Measurements from ENCODE around the gene DMRT1. TPM values are rescaled to one million over a fixed set of nuclear protein-coding genes. Genes with fewer than 3 reads are reported as not detected.

DMRT1 gene
- total RNA-seq, 1 experiment from 2014 or later, result not detected

- no TSS peak for BruUV-seq (replicated peaks)
- Histone ChIP-seq H3K4me1 (ENCODE audit: insufficient read depth, low read length, poor library complexity, severe bottlenecking) (no peaks in the 10 kb centered on the region), H3K9me3 (ENCODE audit: low read depth, low read length, poor library complexity, severe bottlenecking) (no peaks in the 10 kb centered on the region), H3K27me3 (replicated peaks; ENCODE audit: insufficient read depth, low read depth, low read length, poor library complexity) (peaks cover 99% of the 10 kb centered on the region), H3K4me3 (ENCODE audit: low read depth, low read length, poor library complexity, severe bottlenecking) (no peak overlapping the region), H3K36me3 (ENCODE audit: insufficient read depth, low read length, poor library complexity, severe bottlenecking) (no peaks in the 10 kb centered on the region), H3K27ac (ENCODE audit: low read depth, low read length, poor library complexity, severe bottlenecking) (no peak overlapping the region)
- no peak for DNase-seq (ENCODE audit: low spot score)
- CTCF ChIA-PET, result no interaction called here
- intact Hi-C loops (cut with micrococcal nuclease; ENCODE audit: unreplicated experiment), result no loop called here
- TF ChIP-seq, protein P1, sequence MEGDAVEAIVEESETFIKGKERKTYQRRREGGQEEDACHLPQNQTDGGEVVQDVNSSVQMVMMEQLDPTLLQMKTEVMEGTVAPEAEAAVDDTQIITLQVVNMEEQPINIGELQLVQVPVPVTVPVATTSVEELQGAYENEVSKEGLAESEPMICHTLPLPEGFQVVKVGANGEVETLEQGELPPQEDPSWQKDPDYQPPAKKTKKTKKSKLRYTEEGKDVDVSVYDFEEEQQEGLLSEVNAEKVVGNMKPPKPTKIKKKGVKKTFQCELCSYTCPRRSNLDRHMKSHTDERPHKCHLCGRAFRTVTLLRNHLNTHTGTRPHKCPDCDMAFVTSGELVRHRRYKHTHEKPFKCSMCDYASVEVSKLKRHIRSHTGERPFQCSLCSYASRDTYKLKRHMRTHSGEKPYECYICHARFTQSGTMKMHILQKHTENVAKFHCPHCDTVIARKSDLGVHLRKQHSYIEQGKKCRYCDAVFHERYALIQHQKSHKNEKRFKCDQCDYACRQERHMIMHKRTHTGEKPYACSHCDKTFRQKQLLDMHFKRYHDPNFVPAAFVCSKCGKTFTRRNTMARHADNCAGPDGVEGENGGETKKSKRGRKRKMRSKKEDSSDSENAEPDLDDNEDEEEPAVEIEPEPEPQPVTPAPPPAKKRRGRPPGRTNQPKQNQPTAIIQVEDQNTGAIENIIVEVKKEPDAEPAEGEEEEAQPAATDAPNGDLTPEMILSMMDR (conservative IDR thresholded peaks at IDR 0.05; ENCODE audit: low read depth, low read length), result no peak
- TF ChIP-seq EZH2 (IDR thresholded peaks at IDR 0.05; ENCODE audit: borderline replicate concordance, low read depth, low read length, poor library complexity, severe bottlenecking), result peak; percentile 9
- POLR2A ChIA-PET (ENCODE audit: low non-redundant PET), result interaction anchor here (0.6 kb wide), 1 partner anchor 75 kb away, joined by 3 read pairs; no protein-coding TSS in a partner anchor
These were observed 132.8 kb downstream of the DMRT1 start for GRCh38 chr9:974031-974995.

DNA sequence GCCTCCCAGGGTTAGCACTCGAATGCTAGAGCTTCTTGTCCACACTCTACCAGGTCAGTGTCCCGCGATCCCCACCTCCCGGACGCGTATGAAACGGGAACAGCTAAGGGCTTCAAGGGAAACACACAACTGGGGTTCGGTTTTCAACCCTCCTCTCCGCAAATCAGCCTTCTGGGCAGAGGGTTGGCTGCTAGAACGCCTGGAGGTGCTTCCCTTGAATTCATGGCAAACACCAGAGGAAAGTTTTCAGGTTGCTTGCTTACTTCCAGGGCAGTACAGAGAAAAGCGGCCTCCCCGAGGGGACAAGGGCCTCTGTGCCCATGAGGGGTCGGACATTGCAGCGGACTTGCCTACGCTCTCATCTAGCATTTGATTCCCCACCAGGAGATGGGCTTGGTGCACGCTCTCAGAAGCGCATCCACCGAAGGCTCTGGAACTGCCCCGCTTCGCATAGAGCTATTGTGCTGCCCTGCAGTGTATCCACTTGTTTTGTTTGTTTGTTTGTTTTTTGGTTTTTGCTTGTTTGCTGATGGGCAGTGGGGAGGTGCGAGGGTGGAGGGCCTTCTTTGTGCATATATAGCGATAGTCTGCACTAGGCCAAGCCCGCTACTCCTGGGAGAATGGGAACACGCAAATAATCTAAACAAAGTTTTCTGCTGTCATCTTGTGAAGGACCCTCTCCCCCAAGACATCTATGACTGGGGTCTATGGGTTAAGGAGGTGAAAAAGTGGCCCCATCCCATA is 133.7 kb downstream of the DMRT1 start:
- TF ChIP-seq, protein P1 (conservative IDR thresholded peaks at IDR 0.05; ENCODE audit: low read depth, low read length), result no peak
- no peak for TF ChIP-seq EZH2 (IDR thresholded peaks at IDR 0.05; ENCODE audit: borderline replicate concordance, low read depth, low read length, poor library complexity, severe bottlenecking)
- BruUV-seq (replicated peaks), result no TSS peak
- no peak overlapping the region for H3K4me3 ChIP-seq (ENCODE audit: low read depth, low read length, poor library complexity, severe bottlenecking)

DNA sequence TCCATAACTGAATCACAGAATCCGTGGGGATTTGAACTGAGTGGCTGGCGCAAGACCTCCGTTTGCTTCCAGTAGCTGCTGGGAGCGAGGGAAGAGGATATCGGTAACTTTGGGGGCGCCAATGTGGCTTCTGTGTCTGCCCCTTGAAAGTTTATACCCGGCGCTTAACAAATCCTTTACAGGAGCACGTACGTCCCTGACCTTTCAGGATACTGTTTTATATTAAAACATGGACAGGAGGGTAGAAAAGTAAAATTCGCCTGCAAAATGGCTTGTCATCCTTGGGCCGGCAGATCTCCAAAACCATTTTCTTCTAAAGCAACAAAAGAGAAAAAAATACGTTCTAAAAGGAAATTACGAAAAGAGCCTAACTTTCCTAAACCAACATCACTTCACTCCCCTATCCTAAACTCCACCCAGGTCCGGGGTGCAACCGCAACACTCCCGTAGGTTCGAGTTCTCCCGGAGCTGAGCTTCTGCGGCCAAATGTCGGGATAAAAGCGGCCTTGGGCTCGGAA is 134.3 kb downstream of the DMRT1 start:
- ChIA-PET POLR2A (ENCODE audit: low non-redundant PET) (no interaction called here), CTCF (no interaction called here)
- DNase-seq (ENCODE audit: low spot score), result no peak
- no TSS peak for BruUV-seq (replicated peaks)
- TF ChIP-seq EZH2 (IDR thresholded peaks at IDR 0.05; ENCODE audit: borderline replicate concordance, low read depth, low read length, poor library complexity, severe bottlenecking), result peak; percentile 89
- TF ChIP-seq, protein P1 (conservative IDR thresholded peaks at IDR 0.05; ENCODE audit: low read depth, low read length), result no peak
- Histone ChIP-seq H3K36me3 (ENCODE audit: insufficient read depth, low read length, poor library complexity, severe bottlenecking) (no peaks in the 10 kb centered on the region), H3K27me3 (replicated peaks; ENCODE audit: insufficient read depth, low read depth, low read length, poor library complexity) (peaks cover 98% of the 10 kb centered on the region), H3K9me3 (ENCODE audit: low read depth, low read length, poor library complexity, severe bottlenecking) (no peaks in the 10 kb centered on the region), H3K4me1 (ENCODE audit: insufficient read depth, low read length, poor library complexity, severe bottlenecking) (no peaks in the 10 kb centered on the region), H3K27ac (ENCODE audit: low read depth, low read length, poor library complexity, severe bottlenecking) (no peak overlapping the region), H3K4me3 (ENCODE audit: low read depth, low read length, poor library complexity, severe bottlenecking) (no peak overlapping the region)
- intact Hi-C loops (cut with micrococcal nuclease; ENCODE audit: unreplicated experiment), result no loop called here

More for the DNA sequence above, 133.7 kb downstream of the DMRT1 start:
- no peak overlapping the region for H3K27ac ChIP-seq (ENCODE audit: low read depth, low read length, poor library complexity, severe bottlenecking)
- intact Hi-C loops (cut with micrococcal nuclease; ENCODE audit: unreplicated experiment), result no loop called here
- CTCF ChIA-PET, result no interaction called here
- no peaks in the 10 kb centered on the region for H3K4me1 ChIP-seq (ENCODE audit: insufficient read depth, low read length, poor library complexity, severe bottlenecking)
- POLR2A ChIA-PET (ENCODE audit: low non-redundant PET), result no interaction called here
- H3K9me3 ChIP-seq (ENCODE audit: low read depth, low read length, poor library complexity, severe bottlenecking), result no peaks in the 10 kb centered on the region
- DNase-seq (ENCODE audit: low spot score), result no peak
- H3K36me3 ChIP-seq (ENCODE audit: insufficient read depth, low read length, poor library complexity, severe bottlenecking), result no peaks in the 10 kb centered on the region
- peaks cover 99% of the 10 kb centered on the region for H3K27me3 ChIP-seq (replicated peaks; ENCODE audit: insufficient read depth, low read depth, low read length, poor library complexity)

Data from A673 (cell line).